HG03460 (cell line): ENCODE results near the gene COG7.
A peak's percentile ranks its signal among the peaks of the same experiment; 100 is the strongest.
"Not testable (repeated sequence)": the region's sequence is repeated elsewhere in the genome, so short reads cannot be mapped to it uniquely, and the experiment has no call there.

ENCODE experiments used
- ATAC-seq: cut with Tn5 transposase; IDR thresholded peaks from one replicate; pipeline ENCODE4 v1.9.1; 2021; ENCODE audit not compliant: unreplicated experiment

The COG7 gene

DNA sequence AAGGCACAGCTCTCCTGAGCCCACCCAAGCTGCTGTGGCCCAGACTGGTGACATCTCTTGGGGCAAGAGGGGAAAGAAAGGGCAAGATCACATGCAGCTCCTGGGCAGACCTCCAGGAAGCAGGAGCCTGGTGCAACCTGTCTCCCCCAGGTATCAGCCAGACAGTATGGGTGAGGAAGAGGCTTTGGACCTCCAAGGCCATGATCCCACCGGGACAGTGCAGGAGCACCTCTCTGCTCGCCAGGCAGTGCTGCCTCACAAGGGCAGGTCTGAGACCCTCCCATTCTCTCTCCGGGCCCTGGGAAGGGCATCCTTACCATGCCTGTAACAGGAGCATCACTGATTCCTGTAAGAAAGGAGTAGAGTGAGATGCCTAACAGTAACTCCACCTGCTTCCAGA is 25.6 kb upstream of the COG7 start:
- ATAC-seq, result no peak

DNA sequence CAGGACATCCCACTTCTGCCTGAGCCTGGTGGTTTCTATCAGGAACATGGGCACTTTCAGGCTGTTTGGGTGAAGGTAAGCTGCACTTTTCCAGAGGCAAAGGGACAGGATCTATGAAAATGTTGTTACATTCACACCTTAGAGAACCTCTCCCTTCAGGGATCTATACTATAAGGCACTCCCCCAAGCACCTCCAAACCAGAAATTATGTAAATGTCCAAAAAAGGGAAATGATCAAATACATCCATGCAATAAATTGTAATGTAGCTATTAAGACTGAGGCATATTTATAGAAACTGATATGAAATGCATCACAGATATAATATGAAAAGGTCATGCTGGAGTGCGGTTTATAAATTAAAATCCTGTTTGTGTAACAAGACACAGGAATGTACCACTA is 23.3 kb upstream of the COG7 start:
- no peak for ATAC-seq

DNA sequence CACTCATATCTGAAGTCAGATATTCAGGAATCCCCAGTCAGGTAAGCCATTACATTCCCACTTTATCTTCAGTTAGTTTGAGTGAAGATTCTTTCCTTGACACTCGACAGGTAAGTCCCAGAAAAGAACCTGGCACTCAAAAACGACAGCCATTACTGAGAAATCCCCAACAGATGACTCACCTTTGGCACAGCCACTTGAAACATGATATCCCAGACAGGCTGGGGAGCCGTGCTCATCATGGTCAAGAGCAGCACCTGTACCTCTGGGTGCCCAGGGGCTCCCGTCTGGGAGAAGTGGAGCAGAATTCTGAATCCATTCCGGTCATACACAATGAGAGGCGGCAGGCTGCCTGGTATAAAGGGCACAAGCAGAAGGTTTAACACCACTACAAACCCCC is 16.8 kb upstream of the COG7 start:
- ATAC-seq, result no peak

DNA sequence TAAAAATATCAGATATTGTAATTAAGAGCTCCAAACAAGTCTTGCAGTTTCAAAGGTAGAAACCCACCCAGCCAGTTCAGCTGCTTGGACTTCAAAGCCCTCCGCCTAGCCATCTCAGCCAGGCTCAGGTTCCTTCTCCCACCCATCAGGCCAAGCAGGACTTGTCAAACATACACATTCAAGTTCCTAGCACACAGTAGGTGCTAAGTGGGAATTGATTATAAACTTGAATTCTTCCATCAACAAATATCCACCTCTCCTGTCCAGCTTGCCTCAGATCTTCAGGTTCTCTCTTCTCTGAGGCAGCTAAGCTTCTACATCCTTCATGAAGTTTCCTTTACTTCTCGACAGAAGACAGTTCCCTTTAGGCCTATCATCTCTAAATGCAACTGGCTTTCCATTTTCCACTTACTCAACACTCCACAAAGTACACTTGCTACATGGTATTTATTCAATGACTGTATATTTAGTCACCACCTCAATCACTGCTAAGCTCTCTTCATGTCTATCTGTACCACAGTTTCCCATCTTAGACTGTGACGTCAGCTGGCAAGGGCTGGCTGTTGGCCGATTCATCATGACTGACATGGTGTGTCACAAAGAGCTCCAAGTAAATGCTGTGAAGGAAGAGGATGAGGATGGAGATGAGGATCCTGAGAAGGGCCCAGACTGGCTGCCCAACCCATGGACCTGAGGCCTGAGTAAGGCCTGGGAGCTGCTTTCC is 13.3 kb upstream of the COG7 start:
- ATAC-seq, result no peak

DNA sequence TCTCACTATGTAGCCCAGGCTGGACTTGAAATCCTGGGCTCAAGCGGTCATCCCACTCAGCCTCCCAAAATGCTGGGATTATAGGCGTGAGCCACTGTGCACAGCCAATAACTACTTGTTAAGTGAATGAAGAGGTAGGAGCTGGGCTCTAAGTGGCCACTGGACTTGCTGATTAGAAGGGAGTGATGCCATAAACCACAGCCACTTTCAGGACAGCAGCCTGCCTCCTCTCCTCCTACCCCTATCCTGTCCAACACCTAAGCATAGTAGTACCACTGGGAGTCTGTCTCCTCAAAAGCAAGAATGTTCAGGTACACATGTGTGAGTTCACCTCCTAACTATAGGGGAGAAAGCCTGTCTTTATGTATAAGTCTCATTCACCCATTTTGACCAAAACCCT is 12.2 kb upstream of the COG7 start:
- no peak for ATAC-seq

DNA sequence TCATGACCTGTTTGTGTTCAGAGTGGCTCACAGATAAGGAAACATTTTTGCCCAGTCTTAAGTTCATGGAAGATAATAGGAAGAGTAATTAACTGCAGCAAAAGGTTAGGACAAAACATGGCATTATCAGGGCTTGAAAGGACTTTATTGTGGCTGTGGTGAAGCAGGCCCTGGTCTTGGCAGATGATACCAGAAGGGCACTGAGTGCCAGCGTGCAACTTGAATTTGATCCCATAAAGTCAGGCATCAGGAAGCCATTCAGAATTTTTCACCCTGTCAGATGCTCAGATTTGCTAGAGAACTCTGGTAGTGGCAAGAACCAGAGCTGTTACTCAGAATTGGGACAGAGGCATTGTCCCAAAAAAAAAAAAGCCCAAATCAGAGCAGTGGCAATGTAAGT is 11.2 kb upstream of the COG7 start:
- ATAC-seq, result no peak

DNA sequence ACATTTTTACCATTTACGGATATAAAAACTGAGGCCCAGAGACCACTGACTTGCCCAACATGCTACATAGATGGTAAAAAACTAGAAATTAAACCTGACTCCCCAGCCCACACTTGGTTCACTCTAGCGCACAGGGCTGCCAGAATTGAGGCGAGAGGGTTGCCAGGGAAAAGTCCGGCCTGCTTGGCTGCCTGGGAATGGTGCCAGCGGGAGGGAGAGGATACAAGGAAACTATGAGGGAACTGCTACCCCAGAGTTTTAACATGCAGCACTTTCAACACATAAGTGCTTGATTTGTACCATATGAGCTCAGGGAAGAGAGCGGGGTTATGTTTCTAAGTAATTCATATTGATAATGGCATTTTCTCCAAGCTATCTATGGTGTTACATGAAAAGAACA is 10.0 kb upstream of the COG7 start:
- not testable (repeated sequence) for ATAC-seq

DNA sequence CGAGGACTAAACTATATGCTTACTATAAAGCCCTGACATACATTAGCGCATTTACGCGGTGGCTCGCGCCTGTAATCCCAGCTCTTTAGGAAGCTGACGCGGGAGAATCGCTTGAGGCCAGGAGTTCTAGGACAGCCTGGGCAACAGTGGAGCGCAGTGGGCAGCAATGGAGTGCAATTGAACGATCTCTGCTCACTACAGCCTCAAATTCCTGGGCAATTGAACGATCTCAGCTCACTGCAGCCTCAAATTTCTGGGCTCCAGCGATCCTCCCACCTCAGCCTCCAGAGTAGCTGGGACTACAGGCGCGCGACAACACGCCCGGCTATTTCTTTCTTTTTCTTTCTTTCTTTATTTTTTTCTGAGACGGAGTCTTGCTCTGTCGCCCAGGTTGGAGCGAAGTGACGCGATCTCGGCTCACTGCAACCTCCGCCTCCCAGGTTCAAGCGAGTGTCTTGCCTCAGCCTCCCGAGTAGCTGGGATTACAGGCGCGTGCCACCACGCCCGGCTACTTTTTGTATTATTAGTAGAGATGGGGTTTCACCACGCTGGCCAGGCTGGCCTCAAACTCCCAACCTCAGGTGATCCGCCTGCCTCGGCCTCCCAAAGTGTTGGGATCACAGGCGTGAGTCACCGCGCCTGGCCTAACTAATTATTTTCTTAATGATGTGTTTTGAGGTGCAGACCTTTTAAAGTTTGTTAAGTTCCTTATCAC is 506 bp upstream of the COG7 start:
- ATAC-seq, result peak; percentile 26

DNA sequence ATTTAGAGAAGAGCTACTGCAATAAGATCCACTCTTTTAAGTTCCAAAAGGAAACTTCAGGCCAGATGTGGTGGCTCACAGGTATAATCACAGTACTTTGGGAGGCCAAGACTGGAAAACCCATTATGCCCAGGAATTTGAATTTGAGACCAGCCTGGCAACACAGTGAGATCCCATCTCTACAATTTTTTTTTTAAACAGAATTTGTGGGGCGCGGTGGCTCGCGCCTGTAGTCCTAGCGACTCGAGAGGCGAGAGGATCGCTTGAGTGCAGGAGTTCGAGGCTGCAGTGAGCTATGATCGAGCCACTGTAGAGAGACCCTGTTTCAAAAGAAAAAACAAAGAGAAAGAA is 793 bp downstream of the COG7 start:
- ATAC-seq, result no peak

DNA sequence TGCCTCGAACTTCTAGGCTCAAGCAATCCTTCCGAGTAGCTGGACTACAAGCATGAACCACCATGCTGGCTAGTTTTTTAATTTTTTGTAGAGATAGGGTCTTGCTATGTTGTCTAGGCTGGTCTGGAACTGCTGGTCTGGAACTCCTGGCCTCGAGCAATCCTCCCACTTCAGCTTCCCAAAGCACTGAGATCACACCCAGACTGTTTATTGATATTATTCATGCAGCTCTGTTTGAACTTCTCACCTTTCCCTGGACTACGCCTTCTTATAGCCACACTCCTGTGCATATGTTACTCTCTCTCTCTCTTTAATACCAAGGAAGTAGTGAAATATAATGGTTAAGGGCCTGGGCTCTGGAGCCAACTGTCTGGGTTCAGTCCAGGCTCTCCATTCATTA is 4.6 kb downstream of the COG7 start:
- ATAC-seq, result no peak

DNA sequence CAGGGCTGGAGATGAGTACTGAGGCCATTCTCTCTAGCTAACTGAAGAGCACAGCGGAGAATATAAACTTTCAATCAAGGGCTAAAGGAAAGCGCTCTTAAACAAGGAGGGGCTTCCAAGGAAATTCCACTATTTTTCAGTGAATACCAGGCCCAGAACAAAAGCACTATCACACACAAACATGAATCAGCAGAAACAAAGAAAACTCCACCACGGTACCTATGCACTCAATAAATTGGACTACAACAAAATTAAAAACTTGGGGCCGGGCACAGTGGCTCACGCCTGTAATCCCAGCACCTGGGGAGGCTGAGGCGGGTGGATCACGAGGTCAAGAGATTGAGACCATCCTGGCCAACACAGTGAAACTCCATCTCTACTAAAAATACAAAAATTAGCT is 15.4 kb downstream of the COG7 start:
- not testable (repeated sequence) for ATAC-seq

DNA sequence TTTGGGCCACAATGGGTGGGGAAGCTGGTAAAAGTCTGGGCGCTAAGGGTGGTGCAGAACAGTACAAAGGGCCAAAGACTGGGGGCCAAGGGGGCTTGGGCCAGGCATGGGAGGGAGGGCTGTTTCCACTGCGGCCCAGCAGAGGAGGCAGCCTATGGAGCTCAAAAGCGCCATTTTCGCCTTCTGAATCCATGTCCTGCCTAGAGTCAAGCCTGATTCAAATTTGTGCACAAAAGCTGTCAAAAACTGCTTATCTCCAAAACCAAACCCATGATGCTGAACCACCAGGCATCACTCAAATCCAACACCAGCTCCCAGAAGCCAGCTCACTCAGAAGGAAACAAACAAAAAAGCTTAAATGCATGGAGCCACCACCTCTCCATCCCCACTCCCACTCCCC is 16.0 kb downstream of the COG7 start:
- ATAC-seq, result no peak

DNA sequence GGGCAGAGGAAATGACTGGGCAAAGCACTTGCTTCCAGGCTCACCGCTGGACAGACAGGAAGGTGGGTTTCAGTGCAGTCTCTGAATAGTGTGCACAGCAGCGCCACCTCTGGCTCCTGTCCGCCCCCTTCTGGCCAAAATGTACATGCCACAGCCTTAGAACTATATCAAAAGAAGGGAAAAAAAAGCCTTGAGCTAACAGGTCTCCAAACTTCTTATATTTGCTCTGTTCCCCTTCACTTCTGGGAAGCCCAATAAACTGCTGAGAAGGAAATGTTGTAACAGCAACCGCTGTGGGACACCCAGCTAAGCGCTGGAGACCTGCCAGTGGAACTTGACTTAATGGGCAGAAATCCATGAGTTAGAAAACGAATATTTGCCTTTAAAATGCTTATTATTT is 17.5 kb downstream of the COG7 start:
- no peak for ATAC-seq

DNA sequence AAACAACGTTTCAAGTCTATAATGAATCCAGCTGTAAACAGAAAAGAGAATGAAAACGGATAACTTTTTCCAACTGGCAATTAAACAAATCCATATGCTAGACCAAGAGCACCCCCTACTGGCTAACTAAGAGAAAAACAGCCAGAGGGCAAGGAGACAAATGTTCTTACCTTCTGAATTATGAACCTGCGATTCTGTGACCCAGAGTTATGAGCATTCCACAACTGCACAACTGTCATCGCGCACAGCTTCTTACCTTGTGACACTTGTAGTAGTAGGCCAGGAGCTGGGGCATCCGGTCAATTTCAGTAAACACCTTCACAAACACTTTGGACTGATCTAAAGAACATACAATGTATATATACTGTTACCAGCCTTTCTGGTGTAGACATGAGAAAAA is 18.6 kb downstream of the COG7 start:
- ATAC-seq, result no peak

DNA sequence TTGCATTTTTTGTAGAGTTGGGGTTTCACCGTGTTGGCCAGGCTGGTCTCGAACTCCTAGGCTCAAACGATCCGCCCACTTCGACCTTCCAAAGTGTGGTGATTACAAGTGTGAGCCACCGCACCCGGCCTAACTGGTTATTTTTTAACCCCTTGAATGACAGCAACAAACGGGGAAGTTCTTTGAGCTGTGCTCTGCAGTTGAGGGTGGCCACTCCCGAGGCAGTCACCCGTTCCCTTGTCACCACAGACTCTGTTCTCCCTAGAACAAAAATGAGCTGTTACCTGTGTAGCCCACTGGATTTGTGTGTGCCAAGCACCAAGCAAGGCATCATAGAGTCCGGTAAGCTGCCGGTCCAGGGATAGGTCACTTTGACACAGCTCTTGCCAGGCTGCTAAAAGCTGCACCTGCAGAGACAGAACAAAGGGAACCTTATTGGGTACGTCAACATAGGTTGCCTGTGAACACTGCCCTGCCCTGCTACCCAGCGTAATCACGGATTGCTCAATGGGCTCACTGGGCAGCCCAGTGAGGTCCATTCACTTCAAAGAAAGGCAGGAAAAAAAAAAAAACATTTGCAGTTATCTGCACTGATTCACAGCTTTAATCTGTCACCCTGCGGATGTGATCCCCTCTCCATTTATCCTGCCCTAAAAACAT is 19.6 kb downstream of the COG7 start:
- ATAC-seq, result no peak

DNA sequence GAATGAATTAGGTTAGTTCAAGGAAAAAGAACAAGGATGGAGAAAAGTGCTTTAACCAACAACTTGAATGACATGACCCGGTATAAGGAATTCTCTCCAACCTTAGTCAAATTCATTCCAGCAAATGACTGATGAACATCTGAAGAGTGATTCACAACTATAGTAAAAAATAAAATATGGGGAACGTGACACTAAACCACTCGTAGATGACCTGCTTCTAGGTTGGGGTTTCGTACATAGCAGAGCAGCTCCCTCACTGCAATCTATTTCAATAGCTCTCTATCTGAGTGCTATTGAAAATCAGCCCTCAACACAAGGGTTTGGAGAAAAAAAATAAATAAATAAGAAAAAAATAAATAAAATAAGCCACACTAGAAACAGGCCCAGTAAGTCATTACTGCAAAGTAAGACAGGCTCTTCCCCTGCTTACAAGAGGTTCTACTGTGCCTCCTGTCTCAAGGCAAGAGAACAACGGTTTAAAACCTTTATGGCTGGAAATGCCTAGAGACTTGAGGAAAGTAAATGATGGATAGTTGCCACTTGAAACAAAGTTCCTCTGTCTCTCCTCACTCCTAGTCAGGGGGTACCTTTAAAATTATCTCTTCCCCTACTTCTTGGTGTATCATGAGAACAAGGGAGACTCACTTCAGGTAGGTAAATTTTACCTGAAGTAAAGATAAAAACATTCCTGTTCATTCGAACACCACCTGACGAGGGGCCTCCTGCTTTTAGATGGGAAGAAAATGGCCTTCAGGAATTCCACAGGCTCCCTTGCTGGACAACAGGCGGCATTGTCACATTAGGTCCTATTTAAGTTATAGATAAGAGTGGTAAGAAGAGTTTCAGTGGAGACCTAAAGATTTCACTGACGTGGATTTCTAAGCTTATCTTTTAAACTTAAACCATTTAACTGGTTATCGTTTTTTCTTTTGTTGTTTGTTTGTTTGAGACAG is 20.5 kb downstream of the COG7 start:
- no peak for ATAC-seq

DNA sequence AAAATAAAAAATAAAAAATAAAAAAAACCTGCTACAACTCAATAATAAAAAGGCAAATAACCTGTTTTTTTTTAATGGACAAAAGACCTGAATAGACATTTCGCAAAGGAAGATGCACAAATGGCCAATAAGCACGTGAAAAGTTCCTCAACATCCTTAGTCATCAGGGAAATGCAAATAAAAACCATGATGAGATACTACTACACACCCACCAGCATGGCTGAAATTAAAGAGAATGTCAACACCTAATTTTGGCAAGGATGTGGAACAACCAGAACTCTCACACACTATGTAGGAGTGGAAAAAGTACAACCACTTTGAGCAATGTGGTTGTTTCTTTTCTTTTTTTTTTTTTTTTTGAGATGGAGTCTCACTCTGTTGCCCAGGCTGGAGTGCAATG is 24.6 kb downstream of the COG7 start:
- ATAC-seq, result no peak

DNA sequence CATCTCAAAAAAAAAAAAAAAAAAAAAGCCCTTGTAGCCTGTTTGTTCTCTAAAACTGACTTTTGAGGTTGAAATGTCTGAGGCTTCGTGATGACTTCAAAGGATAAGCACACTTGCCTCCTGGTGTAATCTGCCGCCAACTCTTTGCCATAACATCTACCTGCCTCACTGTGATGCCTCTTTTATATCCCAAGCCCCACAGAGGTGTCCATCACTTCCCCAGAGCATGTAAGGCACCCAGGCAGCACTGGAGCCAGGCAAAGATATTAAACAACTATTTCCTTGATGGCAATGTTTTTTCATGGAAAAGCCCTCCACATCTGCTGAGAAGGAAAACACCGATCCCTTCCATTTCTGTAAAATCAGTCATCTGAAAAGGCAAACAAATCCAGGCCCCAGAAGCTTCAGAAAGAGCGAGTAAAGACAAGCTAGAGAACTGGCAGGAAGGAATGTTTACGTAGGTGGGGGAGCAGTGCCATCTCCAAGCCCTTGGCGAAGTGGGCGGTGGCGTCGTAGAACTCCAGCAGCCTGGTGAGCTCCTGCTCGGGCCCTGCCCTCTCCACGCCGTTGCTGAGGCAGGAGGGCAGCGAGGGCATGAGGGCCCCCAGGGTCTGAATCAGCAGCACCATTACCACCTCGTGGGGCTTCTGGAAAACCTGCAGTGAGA is 28.6 kb downstream of the COG7 start:
- ATAC-seq, result no peak

DNA sequence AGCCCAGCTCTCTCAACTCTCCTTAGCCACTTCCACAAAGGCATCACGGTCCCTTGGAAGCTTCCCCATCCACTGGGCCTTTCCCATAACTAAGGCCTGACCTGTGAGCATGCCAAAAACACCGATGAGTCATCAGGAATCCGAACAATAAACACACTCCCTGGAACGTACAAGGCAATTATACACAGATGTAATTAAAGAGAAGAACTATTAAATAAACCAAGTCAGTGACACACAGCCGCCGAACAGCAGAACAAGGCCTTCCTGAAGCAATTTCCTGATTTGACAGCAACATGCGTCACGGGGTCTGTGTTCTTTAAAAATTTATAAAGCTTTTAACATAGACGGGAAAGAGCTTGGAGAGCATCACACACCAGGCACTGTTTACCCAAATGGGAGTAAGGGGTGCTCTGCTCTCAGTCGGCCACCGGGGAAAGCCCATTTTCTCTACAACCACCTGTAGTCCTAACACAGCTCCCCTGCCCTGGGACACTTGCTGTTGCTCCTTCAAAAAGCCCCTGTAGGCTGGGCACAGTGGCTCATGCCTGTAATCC is 29.4 kb downstream of the COG7 start:
- ATAC-seq, result no peak

DNA sequence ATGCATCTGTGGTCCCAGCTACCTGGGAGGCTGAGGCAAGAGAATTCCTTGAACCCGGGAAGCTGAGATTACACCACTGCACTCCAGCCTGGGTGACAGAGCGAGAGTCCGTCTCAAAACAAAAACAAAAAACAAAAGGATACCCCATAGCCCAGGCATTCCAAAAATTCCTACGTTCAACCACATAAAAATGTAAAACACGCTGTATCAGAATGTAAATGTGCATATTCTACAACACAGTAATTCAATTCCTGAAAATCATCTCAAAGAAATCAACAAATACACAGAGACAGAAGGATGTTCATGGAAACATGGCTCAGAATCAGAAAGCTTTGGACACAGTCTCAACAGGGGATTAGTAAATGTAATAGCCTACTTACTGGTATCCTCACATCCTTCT is 33.0 kb downstream of the COG7 start:
- no peak for ATAC-seq
